HCT116 (cell line): Measurements from ENCODE around the gene ARNT2. TPM values are rescaled to one million over a fixed set of nuclear protein-coding genes. Genes with fewer than 3 reads are reported as not detected.

Source experiments
- ATAC-seq: fragments of 200-7000 bp; cut with Tn5 transposase; 2 replicates; pipeline ENCODE4 v1.9.1; 2020; ENCODE audit warnings: mild to moderate bottlenecking, moderate library complexity
- BruUV-seq: library from RNA; stranded (reverse); fragments of 400-500 nt; replicated peaks from 2 replicates; lab custom pipeline; 2021; lab: Mats Ljungman, UMichigan
- CTCF ChIA-PET: fragments of 300-600 bp; sonication (Branson Sonifier 250); formaldehyde crosslinking; loops from one replicate; lab custom pipeline; 2021; ENCODE audit warnings: antibody characterized with exemption; lab: Charles Lee
- POLR2A ChIA-PET: fragments of 300-600, 350-600 bp; sonication (Branson Sonifier 250); formaldehyde crosslinking; loops from one replicate; lab custom pipeline; 2021; ENCODE audit warnings: antibody characterized with exemption; lab: Charles Lee
- RAD21 ChIA-PET, 2 experiments: fragments of 300-600 bp; sonication (Branson Sonifier 250); formaldehyde crosslinking; loops; one replicate each; lab custom pipeline; 2023; ENCODE audit warnings: low total read pairs in 2 of 2; ENCODE audit not compliant: uncharacterized antibody in 2 of 2, unreplicated experiment in 2 of 2, low non-redundant PET in 1 of 2; lab: Charles Lee
- DNase-seq: peaks from one replicate; pipeline ENCODE4 v3.0.0-alpha.2; 2010; ENCODE audit warnings: low read depth, low spot score
- H2AFZ ChIP-seq: fragments of 200-600 bp; shearing (Covaris generic), sonication (generic); 2 replicates; pipeline ENCODE4 v1.6.1; 2017; ENCODE audit warnings: low read depth, mixed run types, mixed read lengths, antibody characterized with exemption, low read length; ENCODE audit not compliant: poor library complexity, severe bottlenecking
- H3K27ac ChIP-seq: 2 replicates; pipeline ENCODE4 v1.5.1; 2012; ENCODE audit warnings: low read depth, low read length
- H3K27me3 ChIP-seq: fragments of 200-600 bp; sonication (generic); 2 replicates; pipeline ENCODE4 v1.6.1; 2016; ENCODE audit warnings: mixed run types, low read length, mixed read lengths; ENCODE audit not compliant: insufficient read depth
- H3K36me3 ChIP-seq, 2 experiments: fragments of 200-500 bp in 1 of 2; fragments of 200-600 bp in 1 of 2; sonication (Bioruptor generic) in 1 of 2; sonication (generic) in 1 of 2; 2 replicates each; pipeline versions ENCODE4 v1.5.1 to v1.6.1; 2014 to 2016; ENCODE audit warnings: low read length in 2 of 2, inconsistent platforms in 1 of 2, mixed read lengths in 1 of 2, mixed run types in 1 of 2; ENCODE audit not compliant: insufficient read depth in 2 of 2, control insufficient read depth in 1 of 2
- H3K4me1 ChIP-seq, 2 experiments: fragments of 200-600 bp in 1 of 2; sonication (generic) in 1 of 2; 2 replicates each; pipeline versions ENCODE4 v1.5.1 to v1.6.1; 2012 to 2017; ENCODE audit warnings: low read length in 2 of 2, inconsistent platforms in 1 of 2, mild to moderate bottlenecking in 1 of 2, mixed read lengths in 1 of 2, mixed run types in 1 of 2, moderate library complexity in 1 of 2; ENCODE audit not compliant: insufficient read depth in 2 of 2, control insufficient read depth in 1 of 2
- H3K4me2 ChIP-seq: fragments of 200-600 bp; sonication (generic); 2 replicates; pipeline ENCODE4 v1.6.1; 2017; ENCODE audit warnings: mixed run types, low read length, mixed read lengths
- H3K4me3 ChIP-seq, 2 experiments: fragments of 200-600 bp in 1 of 2; sonication (generic) in 1 of 2; replicated peaks in 1 of 2; 2 replicates each; pipeline ENCODE4 v1.5.1; 2011 to 2016; ENCODE audit warnings: low read length in 2 of 2, control low read depth in 1 of 2, low read depth in 1 of 2, mild to moderate bottlenecking in 1 of 2, mixed read lengths in 1 of 2, mixed run types in 1 of 2
- H3K79me2 ChIP-seq: fragments of 200-600 bp; sonication (generic); 2 replicates; pipeline ENCODE4 v1.6.1; 2017; ENCODE audit warnings: mild to moderate bottlenecking, mixed run types, low read length, moderate library complexity, mixed read lengths; ENCODE audit not compliant: insufficient read depth
- H3K9ac ChIP-seq: fragments of 200-600 bp; sonication (generic); 2 replicates; pipeline ENCODE4 v1.6.1; 2016; ENCODE audit warnings: low read length, mixed read lengths
- H3K9me2 ChIP-seq: fragments of 200-600 bp; sonication (generic), shearing (Covaris generic); 2 replicates; pipeline ENCODE4 v1.6.1; 2017; ENCODE audit warnings: mixed run types, mild to moderate bottlenecking, moderate library complexity; ENCODE audit not compliant: insufficient read depth
- H3K9me3 ChIP-seq, 2 experiments: fragments of 200-500 bp in 1 of 2; fragments of 200-600 bp in 1 of 2; sonication (Bioruptor generic) in 1 of 2; sonication (generic) in 1 of 2; 2 replicates each; pipeline ENCODE4 v1.6.1; 2014 to 2017; ENCODE audit warnings: low read length in 2 of 2, mixed read lengths in 2 of 2, inconsistent platforms in 1 of 2, low read depth in 1 of 2, mild to moderate bottlenecking in 1 of 2, mixed run types in 1 of 2, moderate library complexity in 1 of 2; ENCODE audit not compliant: control insufficient read depth in 1 of 2, insufficient read depth in 1 of 2
- H4K20me1 ChIP-seq: fragments of 200-600 bp; sonication (generic), shearing (Covaris generic); 2 replicates; pipeline ENCODE4 v1.6.1; 2017; ENCODE audit warnings: mixed run types, mild to moderate bottlenecking, moderate library complexity; ENCODE audit not compliant: insufficient read depth
- ATF3 ChIP-seq: IDR thresholded peaks from 2 replicates; pipeline ENCODE4 v1.6.1; 2012
- CEBPB ChIP-seq: IDR thresholded peaks from 2 replicates; pipeline ENCODE4 v1.6.1; 2012; ENCODE audit warnings: low read depth
- ELF1 ChIP-seq: IDR thresholded peaks from 2 replicates; pipeline ENCODE4 v1.6.1; 2012; ENCODE audit warnings: low read depth, borderline replicate concordance
- EZH2 ChIP-seq: fragments of 200-600 bp; sonication (generic); IDR thresholded peaks from 2 replicates; pipeline ENCODE4 v1.6.1; 2017; ENCODE audit warnings: antibody characterized with exemption, mixed run types
- EZH2phosphoT487 ChIP-seq: fragments of 200-600 bp; IDR thresholded peaks from 2 replicates; pipeline ENCODE4 v1.6.1; 2018; ENCODE audit warnings: antibody characterized with exemption, borderline replicate concordance
- FOSL1 ChIP-seq: IDR thresholded peaks from 2 replicates; pipeline ENCODE4 v1.6.1; 2012; ENCODE audit warnings: low read depth
- JUND ChIP-seq: IDR thresholded peaks from 2 replicates; pipeline ENCODE4 v1.6.1; 2012
- POLR2AphosphoS5 ChIP-seq: IDR thresholded peaks from 2 replicates; pipeline ENCODE4 v1.6.1; 2011; ENCODE audit warnings: mild to moderate bottlenecking, low read depth, low read length, moderate library complexity
- RAD21 ChIP-seq: IDR thresholded peaks from 2 replicates; pipeline ENCODE4 v1.6.1; 2012; ENCODE audit warnings: low read depth, mild to moderate bottlenecking
- REST ChIP-seq: IDR thresholded peaks from 2 replicates; pipeline ENCODE4 v1.6.1; 2012; ENCODE audit warnings: low read depth
- SIN3A ChIP-seq: IDR thresholded peaks from 2 replicates; pipeline ENCODE4 v1.6.1; 2012; ENCODE audit warnings: low read depth
- SP1 ChIP-seq: IDR thresholded peaks from 2 replicates; pipeline ENCODE4 v1.6.1; 2012; ENCODE audit warnings: low read depth
- TCF7L2 ChIP-seq: IDR thresholded peaks from 2 replicates; pipeline ENCODE4 v1.7.0; 2011; ENCODE audit warnings: borderline replicate concordance, inconsistent platforms; ENCODE audit not compliant: insufficient read depth, insufficient read length; ENCODE audit errors: extremely low read depth
- intact Hi-C: fragments of 100-400 bp; cut with micrococcal nuclease; formaldehyde crosslinking; loops from 2 replicates; pipeline ENCODE4 v1.10.0; 2022
- total RNA-seq: library from RNA; stranded (reverse); gene quantifications from one replicate; pipeline ENCODE4 v1.2.1, GENCODE V29; 2021; ENCODE audit not compliant: unreplicated experiment
- TF ChIP-seq, protein P1 (sequence below): IDR thresholded peaks from 2 replicates; pipeline ENCODE4 v1.6.1; 2011; ENCODE audit warnings: mild to moderate bottlenecking, low read length, moderate library complexity; ENCODE audit not compliant: insufficient replicate concordance; ENCODE audit errors: extremely low read depth
- TF ChIP-seq, protein P2 (sequence below), 3 experiments: fragments of 200-600 bp in 1 of 3; sonication (generic) in 1 of 3; IDR thresholded peaks in 2 of 3; conservative IDR thresholded peaks in 1 of 3; 2 replicates each; pipeline ENCODE4 v1.5.1; 2012 to 2017; ENCODE audit warnings: low read depth in 2 of 3, low read length in 2 of 3, antibody characterized with exemption in 1 of 3, borderline replicate concordance in 1 of 3, control low read depth in 1 of 3, mild to moderate bottlenecking in 1 of 3, mixed read lengths in 1 of 3, mixed run types in 1 of 3, moderate library complexity in 1 of 3; ENCODE audit not compliant: insufficient read depth in 1 of 3

ARNT2 gene
- total RNA-seq, 1 experiment from 2014 or later, result 3.0 TPM

DNA sequence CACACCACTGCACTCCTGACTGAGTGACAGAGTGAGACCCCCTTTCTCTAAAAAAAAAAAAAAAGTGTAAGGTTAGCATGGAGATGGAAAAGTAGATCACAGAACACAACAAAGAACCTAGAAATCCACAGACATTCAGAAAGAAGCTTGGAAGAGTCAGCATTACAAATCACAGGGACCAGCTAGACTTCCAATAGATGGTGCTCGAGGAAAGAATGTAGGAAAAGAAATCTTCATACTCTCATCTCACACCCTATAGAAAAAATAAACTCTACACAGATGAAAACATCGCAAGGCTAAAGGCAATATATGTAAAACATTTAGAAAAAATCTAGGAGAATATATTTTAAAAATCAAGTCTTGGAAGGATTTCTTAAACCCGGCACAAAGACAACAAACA lies 196.4 kb downstream of the ARNT2 start:
- DNase-seq (no peak), ATAC-seq (no peak)
- CTCF ChIA-PET, result no interaction called here
- RAD21 ChIA-PET, result no interaction called here
- no peak overlapping the region for H3K4me2 ChIP-seq
- POLR2A ChIA-PET, result no interaction called here
- H3K27me3 ChIP-seq, result no peaks in the 10 kb centered on the region
- no peaks in the 10 kb centered on the region for H3K36me3 ChIP-seq
- no peaks in the 10 kb centered on the region for H3K9me3 ChIP-seq
- H3K9me2 ChIP-seq, result no peaks in the 10 kb centered on the region
- H3K79me2 ChIP-seq, result no peaks in the 10 kb centered on the region
- no peak overlapping the region for H2AFZ ChIP-seq
- TF ChIP-seq EZH2phosphoT487 (no peak), FOSL1 (no peak), SP1 (no peak), TCF7L2 (no peak), EZH2 (no peak), JUND (no peak), CEBPB (no peak), POLR2AphosphoS5 (no peak), RAD21 (no peak), ATF3 (no peak), SIN3A (no peak), ELF1 (no peak), REST (no peak)
- TF ChIP-seq, protein P1, sequence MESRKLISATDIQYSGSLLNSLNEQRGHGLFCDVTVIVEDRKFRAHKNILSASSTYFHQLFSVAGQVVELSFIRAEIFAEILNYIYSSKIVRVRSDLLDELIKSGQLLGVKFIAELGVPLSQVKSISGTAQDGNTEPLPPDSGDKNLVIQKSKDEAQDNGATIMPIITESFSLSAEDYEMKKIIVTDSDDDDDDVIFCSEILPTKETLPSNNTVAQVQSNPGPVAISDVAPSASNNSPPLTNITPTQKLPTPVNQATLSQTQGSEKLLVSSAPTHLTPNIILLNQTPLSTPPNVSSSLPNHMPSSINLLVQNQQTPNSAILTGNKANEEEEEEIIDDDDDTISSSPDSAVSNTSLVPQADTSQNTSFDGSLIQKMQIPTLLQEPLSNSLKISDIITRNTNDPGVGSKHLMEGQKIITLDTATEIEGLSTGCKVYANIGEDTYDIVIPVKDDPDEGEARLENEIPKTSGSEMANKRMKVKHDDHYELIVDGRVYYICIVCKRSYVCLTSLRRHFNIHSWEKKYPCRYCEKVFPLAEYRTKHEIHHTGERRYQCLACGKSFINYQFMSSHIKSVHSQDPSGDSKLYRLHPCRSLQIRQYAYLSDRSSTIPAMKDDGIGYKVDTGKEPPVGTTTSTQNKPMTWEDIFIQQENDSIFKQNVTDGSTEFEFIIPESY, result no peak
- TF ChIP-seq, protein P2, sequence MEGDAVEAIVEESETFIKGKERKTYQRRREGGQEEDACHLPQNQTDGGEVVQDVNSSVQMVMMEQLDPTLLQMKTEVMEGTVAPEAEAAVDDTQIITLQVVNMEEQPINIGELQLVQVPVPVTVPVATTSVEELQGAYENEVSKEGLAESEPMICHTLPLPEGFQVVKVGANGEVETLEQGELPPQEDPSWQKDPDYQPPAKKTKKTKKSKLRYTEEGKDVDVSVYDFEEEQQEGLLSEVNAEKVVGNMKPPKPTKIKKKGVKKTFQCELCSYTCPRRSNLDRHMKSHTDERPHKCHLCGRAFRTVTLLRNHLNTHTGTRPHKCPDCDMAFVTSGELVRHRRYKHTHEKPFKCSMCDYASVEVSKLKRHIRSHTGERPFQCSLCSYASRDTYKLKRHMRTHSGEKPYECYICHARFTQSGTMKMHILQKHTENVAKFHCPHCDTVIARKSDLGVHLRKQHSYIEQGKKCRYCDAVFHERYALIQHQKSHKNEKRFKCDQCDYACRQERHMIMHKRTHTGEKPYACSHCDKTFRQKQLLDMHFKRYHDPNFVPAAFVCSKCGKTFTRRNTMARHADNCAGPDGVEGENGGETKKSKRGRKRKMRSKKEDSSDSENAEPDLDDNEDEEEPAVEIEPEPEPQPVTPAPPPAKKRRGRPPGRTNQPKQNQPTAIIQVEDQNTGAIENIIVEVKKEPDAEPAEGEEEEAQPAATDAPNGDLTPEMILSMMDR (IDR thresholded peaks at IDR 0.05 in 2 of 3, conservative IDR thresholded peaks at IDR 0.05 in 1 of 3; ENCODE audit: borderline replicate concordance in 1 of 3, insufficient read depth in 1 of 3, low read depth in 2 of 3, low read length in 2 of 3), result no peak
- intact Hi-C loops, result no loop called here
- H3K27ac ChIP-seq, result no peak overlapping the region
- no TSS peak for BruUV-seq
- no peak overlapping the region for H3K9ac ChIP-seq
- peaks cover 3 to 18% of the 10 kb centered on the region in 2 experiments; a peak in 3 of 4 replicates for H3K4me1 ChIP-seq
- H4K20me1 ChIP-seq, result no peaks in the 10 kb centered on the region
- H3K4me3 ChIP-seq, result no peak overlapping the region
